Keratinocyte (primary cell): ENCODE results near the gene NRDE2.

Experiments
- CTCF ChIP-seq, 3 experiments: IDR thresholded peaks in 1 of 3; conservative IDR thresholded peaks in 1 of 3; optimal IDR thresholded peaks in 1 of 3; 2 replicates in 2 of 3; 3 replicates in 1 of 3; pipeline versions ENCODE3 to v1.5.1; 2011; ENCODE audit warnings: low read length in 3 of 3, mild to moderate bottlenecking in 3 of 3, moderate library complexity in 2 of 3, control low read depth in 1 of 3, inconsistent platforms in 1 of 3; ENCODE audit not compliant: insufficient read depth in 2 of 3; ENCODE audit errors: extremely low read depth in 1 of 3
- EZH2 ChIP-seq: IDR thresholded peaks from one replicate; pipeline ENCODE4 v1.6.1; 2012; ENCODE audit warnings: inconsistent platforms, mild to moderate bottlenecking, low read length, moderate library complexity

GRCh38 chr14:90273532-90273931 is 58.2 kb downstream of the NRDE2 start:
- TF ChIP-seq CTCF (optimal IDR thresholded peaks at IDR 0.05 in 1 of 3, IDR thresholded peaks at IDR 0.05 in 1 of 3, conservative IDR thresholded peaks at IDR 0.05 in 1 of 3; ENCODE audit: extremely low read depth in 1 of 3, insufficient read depth in 2 of 3, low read length in 3 of 3), result no peak
- TF ChIP-seq EZH2, result no peak
